OCI-LY1 (cell line): Measurements from ENCODE around the gene PAPSS2.

Experiments used
- H2AFZ ChIP-seq: fragments of 200-600 bp; sonication (generic), shearing (Covaris generic); 2 replicates; pipeline ENCODE4 v1.6.0; 2014; ENCODE audit warnings: antibody characterized with exemption, mild to moderate bottlenecking, low read length
- H3F3A ChIP-seq: fragments of 200-600 bp; sonication (generic), shearing (Covaris generic); 2 replicates; pipeline ENCODE4 v1.6.0; 2014; ENCODE audit warnings: mild to moderate bottlenecking, antibody characterized with exemption, low read length, moderate library complexity; ENCODE audit not compliant: insufficient read depth
- H3K27ac ChIP-seq: fragments of 200-600 bp; sonication (generic); 2 replicates; pipeline ENCODE4 v1.5.1; 2014; ENCODE audit warnings: low read length, mixed run types, mild to moderate bottlenecking, low read depth; ENCODE audit not compliant: poor library complexity, severe bottlenecking
- H3K27me3 ChIP-seq: fragments of 200-600 bp; sonication (generic); 2 replicates; pipeline ENCODE4 v1.6.0; 2014; ENCODE audit warnings: antibody characterized with exemption, mild to moderate bottlenecking, low read length, moderate library complexity; ENCODE audit not compliant: insufficient read depth
- H3K36me3 ChIP-seq: fragments of 200-600 bp; sonication (generic); 2 replicates; pipeline ENCODE4 v1.6.1; 2014; ENCODE audit warnings: mild to moderate bottlenecking, antibody characterized with exemption, low read length, moderate library complexity, mixed read lengths; ENCODE audit not compliant: insufficient read depth
- H3K4me1 ChIP-seq: fragments of 200-600 bp; sonication (generic); 2 replicates; pipeline ENCODE4 v1.5.1; 2014; ENCODE audit warnings: mild to moderate bottlenecking, low read length, moderate library complexity; ENCODE audit not compliant: insufficient read depth, severe bottlenecking
- H3K4me2 ChIP-seq: fragments of 200-600 bp; sonication (generic), shearing (Covaris generic); 2 replicates; pipeline ENCODE4 v1.6.1; 2014; ENCODE audit warnings: low read length
- H3K4me3 ChIP-seq: fragments of 200-600 bp; sonication (generic); 2 replicates; pipeline ENCODE4 v1.5.1; 2014; ENCODE audit warnings: low read length, low read depth, mild to moderate bottlenecking, mixed read lengths; ENCODE audit not compliant: poor library complexity, severe bottlenecking
- H3K79me2 ChIP-seq: fragments of 200-600 bp; shearing (Covaris generic); 2 replicates; pipeline ENCODE4 v1.6.1; 2016; ENCODE audit warnings: mixed run types, low read length, mixed read lengths; ENCODE audit not compliant: insufficient read depth
- H3K9ac ChIP-seq: fragments of 200-600 bp; sonication (generic), shearing (Covaris generic); 2 replicates; pipeline ENCODE4 v1.6.1; 2014; ENCODE audit warnings: mild to moderate bottlenecking, low read length, mixed read lengths
- H3K9me2 ChIP-seq: fragments of 200-600 bp; sonication (generic), shearing (Covaris generic); 2 replicates; pipeline ENCODE4 v1.6.1; 2014; ENCODE audit warnings: low read depth, mild to moderate bottlenecking, low read length, mixed read lengths
- H3K9me3 ChIP-seq: fragments of 200-600 bp; shearing (Covaris generic); 2 replicates; pipeline ENCODE4 v1.6.1; 2014; ENCODE audit warnings: low read length, mixed read lengths
- H4K20me1 ChIP-seq: fragments of 200-600 bp; sonication (generic), shearing (Covaris generic); 2 replicates; pipeline ENCODE4 v1.6.0; 2016; ENCODE audit warnings: mild to moderate bottlenecking, low read length; ENCODE audit not compliant: insufficient read depth
- CTCF ChIP-seq: fragments of 200-600 bp; sonication (generic), shearing (Covaris generic); IDR thresholded peaks from 2 replicates; pipeline ENCODE4 v1.5.1; 2017; ENCODE audit warnings: mild to moderate bottlenecking, antibody characterized with exemption, low read length, moderate library complexity, mixed read lengths
- EZH2 ChIP-seq: fragments of 200-600 bp; sonication (generic), shearing (Covaris generic); IDR thresholded peaks from 2 replicates; pipeline ENCODE4 v1.8.0; 2017; ENCODE audit warnings: borderline replicate concordance, mixed run types, mild to moderate bottlenecking, antibody characterized with exemption, low read length, moderate library complexity, mixed read lengths

The PAPSS2 gene

GRCh38 chr10:87636313-87636915, 23.3 kb upstream of the PAPSS2 start:
- no peaks in the 10 kb centered on the region for H3K4me1 ChIP-seq
- no peak overlapping the region for H3K27ac ChIP-seq
- no peak overlapping the region for H2AFZ ChIP-seq
- no peaks in the 10 kb centered on the region for H3F3A ChIP-seq
- no peaks in the 10 kb centered on the region for H3K9me2 ChIP-seq
- no peak overlapping the region for H3K4me2 ChIP-seq
- no peak overlapping the region for H3K9ac ChIP-seq
- no peak overlapping the region for H3K4me3 ChIP-seq
- H3K27me3 ChIP-seq, result no peaks in the 10 kb centered on the region
- TF ChIP-seq EZH2 (no peak), CTCF (no peak)
- no peaks in the 10 kb centered on the region for H3K79me2 ChIP-seq
- no peaks in the 10 kb centered on the region for H3K36me3 ChIP-seq
- H3K9me3 ChIP-seq, result no peaks in the 10 kb centered on the region
- no peaks in the 10 kb centered on the region for H4K20me1 ChIP-seq

GRCh38 chr10:87639493-87639892, 20.2 kb upstream of the PAPSS2 start:
- H3K79me2 ChIP-seq, result no peaks in the 10 kb centered on the region
- H3K27ac ChIP-seq, result no peak overlapping the region
- H2AFZ ChIP-seq, result no peak overlapping the region
- H3K4me3 ChIP-seq, result no peak overlapping the region
- H3K36me3 ChIP-seq, result no peaks in the 10 kb centered on the region
- H3K9me3 ChIP-seq, result no peaks in the 10 kb centered on the region
- H3K4me2 ChIP-seq, result no peak overlapping the region
- no peaks in the 10 kb centered on the region for H4K20me1 ChIP-seq
- H3K27me3 ChIP-seq, result no peaks in the 10 kb centered on the region
- H3K4me1 ChIP-seq, result no peaks in the 10 kb centered on the region
- H3K9me2 ChIP-seq, result no peaks in the 10 kb centered on the region
- TF ChIP-seq CTCF (no peak), EZH2 (no peak)
- no peak overlapping the region for H3K9ac ChIP-seq
- H3F3A ChIP-seq, result no peaks in the 10 kb centered on the region

DNA sequence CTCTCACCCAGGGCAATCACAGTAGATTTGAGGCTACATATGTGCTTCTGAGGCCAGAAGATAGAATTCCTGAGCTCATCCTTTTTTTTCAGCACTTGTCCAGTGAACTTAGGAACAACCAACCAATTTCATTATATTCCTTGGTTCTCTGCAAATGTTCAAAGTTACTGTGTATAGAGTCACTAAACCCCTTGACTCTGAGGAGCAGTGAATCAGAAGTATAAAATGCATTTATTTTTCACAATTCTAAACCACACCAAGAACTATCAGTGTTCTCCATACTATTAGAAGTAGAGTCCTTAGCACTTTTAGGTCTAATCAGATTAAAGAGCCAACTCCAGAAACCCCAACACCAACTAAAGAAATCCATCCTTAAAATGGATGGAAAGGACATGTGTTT, 19.6 kb upstream of the PAPSS2 start:
- H2AFZ ChIP-seq, result no peak overlapping the region
- no peaks in the 10 kb centered on the region for H3K9me3 ChIP-seq
- H3K9me2 ChIP-seq, result no peaks in the 10 kb centered on the region
- H3K4me1 ChIP-seq, result no peaks in the 10 kb centered on the region
- H3K27ac ChIP-seq, result no peak overlapping the region
- H3K36me3 ChIP-seq, result no peaks in the 10 kb centered on the region
- H3F3A ChIP-seq, result no peaks in the 10 kb centered on the region
- no peaks in the 10 kb centered on the region for H3K27me3 ChIP-seq
- no peak overlapping the region for H3K9ac ChIP-seq
- TF ChIP-seq EZH2 (no peak), CTCF (no peak)
- H4K20me1 ChIP-seq, result no peaks in the 10 kb centered on the region
- no peak overlapping the region for H3K4me2 ChIP-seq
- H3K4me3 ChIP-seq, result no peak overlapping the region
- H3K79me2 ChIP-seq, result no peaks in the 10 kb centered on the region
